Measurements from ENCODE around the gene NANOS3. TPM values are rescaled to one million over a fixed set of nuclear protein-coding genes. Genes with fewer than 3 reads are reported as not detected.

NANOS3 gene
- total and polyA plus RNA-seq, 2 of the 13 experiments (the other 11 are each of a cell fraction or from before 2014, with no cell fraction given): 0.21 TPM; not detected in 1

- TF ChIP-seq HOXA3 (CRISPR knock-in tag; IDR thresholded peaks at IDR 0.05) (0 out of 2 replicates have a peak, but pooled peaks have one; percentile 25), SP1 (IDR thresholded peaks at IDR 0.05) (no peak), SP1 (CRISPR knock-in tag; IDR thresholded peaks at IDR 0.05) (no peak)
These were observed 11.1 kb upstream of the NANOS3 start (continued) for GRCh38 chr19:13865571-13866462.

- in situ Hi-C loops (cut with HindIII; ENCODE audit: extremely low pct_ligation_motif_present, low pct_unique_long_range_greater_than_20kb) (no loop called here), intact Hi-C loops (cut with micrococcal nuclease; ENCODE audit: unreplicated experiment) (no loop called here)
- Histone ChIP-seq H3K4me3 (replicated peaks in 1 of 3; ENCODE audit: insufficient read depth in 1 of 3, low read depth in 2 of 3, low read length in 3 of 3) (peak overlapping the region in 2 of 3 experiments; percentile 69 to 70; a peak in 3 of 6 replicates), H2AFZ (ENCODE audit: low read length) (no peak overlapping the region), H4K20me1 (ENCODE audit: insufficient read depth, low read length) (no peaks in the 10 kb centered on the region), H3K27ac (ENCODE audit: extremely low read length, insufficient read depth, low read length) (no peak overlapping the region), H3K9me3 (ENCODE audit: low read length) (no peaks in the 10 kb centered on the region), H3K4me1 (ENCODE audit: insufficient read depth, low read length) (peaks cover 34% of the 10 kb centered on the region), H3K79me2 (ENCODE audit: insufficient read depth, low read length) (no peaks in the 10 kb centered on the region), H3K27me3 (ENCODE audit: control insufficient read depth in 1 of 2, insufficient read depth in 2 of 2, low read length in 2 of 2) (peaks cover 0 to 9% of the 10 kb centered on the region in 2 experiments; a peak in 1 of 5 replicates), H3K36me3 (replicated peaks in 1 of 2; ENCODE audit: control insufficient read depth in 1 of 2, insufficient read depth in 2 of 2, low read length in 2 of 2) (no peaks in the 10 kb centered on the region), H3K4me2 (ENCODE audit: low read depth, low read length) (peak overlapping the region; percentile 70; the same call in 1 of the 2 replicates), H3K9ac (ENCODE audit: insufficient read depth, low read depth, low read length) (0 out of 2 replicates have a peak overlapping the region, but pooled peaks have one; percentile 49)
- ChIA-PET POLR2A (interaction anchor here (1.0 kb wide), 1 partner anchor 8 kb away, joined by 3 read pairs; no protein-coding TSS in a partner anchor), CTCF (ENCODE audit: low intra/inter-chr PET ratio, low total read pairs) (no interaction called here)
- ATAC-seq (no peak), DNase-seq (ENCODE audit: low spot score) (no peak), FAIRE-seq (no peak)
- no TSS peak for BruUV-seq (replicated peaks)
- 90% methylated on average over 11 of the region's 15 CpGs for WGBS (ENCODE audit: low lambda C conversion rate)
- TF ChIP-seq ZKSCAN5 (CRISPR knock-in tag; IDR thresholded peaks at IDR 0.05) (no peak), THAP9 (CRISPR knock-in tag; IDR thresholded peaks at IDR 0.05; ENCODE audit: borderline replicate concordance) (0 out of 2 replicates have a peak, but pooled peaks have one; percentile 38)
These were observed 10.4 kb upstream of the NANOS3 start for GRCh38 chr19:13866463-13867046.

All from HepG2 (cell line).